Panc1 (cell line): ENCODE results near the gene EIF2A. TPM values are rescaled to one million over a fixed set of nuclear protein-coding genes. Genes with fewer than 3 reads are reported as not detected.
A peak's percentile ranks its signal among the peaks of the same experiment; 100 is the strongest.

Source experiments
- ATAC-seq: fragments of 200-7000 bp; cut with Tn5 transposase; 2 replicates; pipeline ENCODE4 v1.9.1; 2020; ENCODE audit warnings: mild to moderate bottlenecking, moderate library complexity
- BruUV-seq: library from RNA; stranded (reverse); fragments of 400-500 nt; replicated peaks from 2 replicates; lab custom pipeline; 2021; lab: Mats Ljungman, UMichigan
- CTCF ChIA-PET: fragments of 300-600 bp; sonication (Branson Sonifier 250); formaldehyde crosslinking; loops from one replicate; lab custom pipeline; 2022; ENCODE audit warnings: antibody characterized with exemption; lab: Charles Lee
- POLR2A ChIA-PET: fragments of 300-600 bp; sonication (Branson Sonifier 250); formaldehyde crosslinking; loops from one replicate; lab custom pipeline; 2022; ENCODE audit warnings: antibody characterized with exemption; lab: Charles Lee
- DNase-seq: peaks from one replicate; pipeline ENCODE4 v3.0.0-alpha.2; 2010; ENCODE audit warnings: low read depth, low spot score
- H3K27ac ChIP-seq: 2 replicates; pipeline ENCODE4 v1.5.1; 2011; ENCODE audit warnings: mild to moderate bottlenecking, low read length, inconsistent platforms
- H3K27me3 ChIP-seq: fragments of 200-500 bp; sonication (Bioruptor generic); 2 replicates; pipeline ENCODE4 v1.6.0; 2014; ENCODE audit warnings: low read length, inconsistent platforms; ENCODE audit not compliant: control insufficient read depth, insufficient read depth
- H3K36me3 ChIP-seq: fragments of 200-500 bp; sonication (Bioruptor generic); 2 replicates; pipeline ENCODE4 v1.5.1; 2014; ENCODE audit warnings: inconsistent platforms, mild to moderate bottlenecking, low read length, moderate library complexity; ENCODE audit not compliant: control insufficient read depth, insufficient read depth
- H3K4me1 ChIP-seq: 2 replicates; pipeline ENCODE4 v1.5.1; 2011; ENCODE audit warnings: inconsistent platforms, mild to moderate bottlenecking, low read length, moderate library complexity; ENCODE audit not compliant: control insufficient read depth, insufficient read depth
- H3K4me3 ChIP-seq, 2 experiments: 2 replicates each; pipeline ENCODE4 v1.5.1; 2011 to 2012; ENCODE audit warnings: low read depth in 2 of 2, low read length in 2 of 2, mild to moderate bottlenecking in 2 of 2, inconsistent platforms in 1 of 2, moderate library complexity in 1 of 2
- H3K9me3 ChIP-seq: fragments of 200-500 bp; sonication (Bioruptor generic); 2 replicates; pipeline ENCODE4 v1.5.1; 2014; ENCODE audit warnings: low read depth, mild to moderate bottlenecking, inconsistent platforms, low read length, moderate library complexity; ENCODE audit not compliant: control insufficient read depth, insufficient read depth
- CTCF ChIP-seq: fragments of 450-650 bp; IDR thresholded peaks from 2 replicates; pipeline ENCODE4 v1.5.1; 2017; ENCODE audit warnings: mild to moderate bottlenecking
- POLR2AphosphoS5 ChIP-seq: IDR thresholded peaks from 2 replicates; pipeline ENCODE4 v1.6.1; 2012; ENCODE audit warnings: mild to moderate bottlenecking, low read depth, low read length, moderate library complexity
- REST ChIP-seq, 2 experiments: IDR thresholded peaks; 2 replicates each; pipeline ENCODE4 v1.6.1; 2011 to 2012; ENCODE audit warnings: low read depth in 2 of 2, control low read depth in 1 of 2, low read length in 1 of 2, mild to moderate bottlenecking in 1 of 2, moderate library complexity in 1 of 2; ENCODE audit not compliant: insufficient read depth in 1 of 2
- SIN3A ChIP-seq: IDR thresholded peaks from 2 replicates; pipeline ENCODE4 v1.6.1; 2012; ENCODE audit warnings: low read depth, mild to moderate bottlenecking, low read length, moderate library complexity, borderline replicate concordance; ENCODE audit not compliant: insufficient read depth
- TCF7L2 ChIP-seq: IDR thresholded peaks from 2 replicates; pipeline ENCODE4 v1.6.1; 2011; ENCODE audit warnings: mild to moderate bottlenecking, low read depth, low read length, inconsistent platforms
- in situ Hi-C: cut with HindIII; loops from 2 replicates; pipeline ENCODE4 v1.10.0; 2016; ENCODE audit warnings: low sequenced_read_pairs, low pct_unique_long_range_greater_than_20kb
- intact Hi-C: fragments of 100-400 bp; cut with micrococcal nuclease; formaldehyde crosslinking; loops from one replicate; pipeline ENCODE4 v1.10.0; 2022; ENCODE audit not compliant: unreplicated experiment
- total RNA-seq: library from RNA; stranded (reverse); gene quantifications from one replicate; pipeline ENCODE4 v1.2.1, GENCODE V29; 2021; ENCODE audit not compliant: unreplicated experiment

EIF2A gene
- total RNA-seq, 1 experiment from 2014 or later = 70.0 TPM

GRCh38 chr3:150503402-150504099 is 43.0 kb upstream of the EIF2A start:
- Histone ChIP-seq H3K4me3 (no peak overlapping the region), H3K36me3 (no peaks in the 10 kb centered on the region), H3K4me1 (no peaks in the 10 kb centered on the region), H3K27ac (no peak overlapping the region), H3K9me3 (0 out of 2 replicates have a peak, but pooled peaks cover 4% of the 10 kb centered on the region), H3K27me3 (no peaks in the 10 kb centered on the region)
- no TSS peak for BruUV-seq
- ChIA-PET POLR2A (no interaction called here), CTCF (interaction anchor here (0.6 kb wide), 2 partner anchors 271 to 533 kb away, joined by 5 to 8 read pairs; no protein-coding TSS in a partner anchor)
- DNase-seq = no peak
- peak; percentile 65 for ATAC-seq
- in situ Hi-C loops (no loop called here), intact Hi-C loops (no loop called here)
- no peak for TF ChIP-seq REST (IDR thresholded peaks at IDR 0.05; ENCODE audit: insufficient read depth in 1 of 2, low read depth in 2 of 2, low read length in 1 of 2)
- TF ChIP-seq POLR2AphosphoS5 = no peak
- no peak for TF ChIP-seq TCF7L2
- TF ChIP-seq CTCF = peak; percentile 11; the same call in 1 of the 2 replicates

GRCh38 chr3:150504483-150504882 is 42.1 kb upstream of the EIF2A start:
- POLR2A ChIA-PET = no interaction called here
- Histone ChIP-seq H3K9me3 (0 out of 2 replicates have a peak, but pooled peaks cover 4% of the 10 kb centered on the region), H3K4me1 (no peaks in the 10 kb centered on the region), H3K27ac (no peak overlapping the region), H3K36me3 (no peaks in the 10 kb centered on the region), H3K27me3 (no peaks in the 10 kb centered on the region), H3K4me3 (no peak overlapping the region)
- ATAC-seq (peak; percentile 47), DNase-seq (no peak)
- TF ChIP-seq SIN3A (no peak), REST (IDR thresholded peaks at IDR 0.05; ENCODE audit: insufficient read depth in 1 of 2, low read depth in 2 of 2, low read length in 1 of 2) (no peak)
- intact Hi-C loops = no loop called here
- in situ Hi-C loops = no loop called here
- CTCF ChIA-PET = interaction anchor here (0.6 kb wide), 1 partner anchor 9 kb away, joined by 3 read pairs; no protein-coding TSS in a partner anchor
- no TSS peak for BruUV-seq
